Gastroesophageal sphincter (tissue), 3 donors: ENCODE measurements around the gene WDR20.

ENCODE experiments used
- POLR2A ChIP-seq, 2 donors: fragments of 450-650 bp; IDR thresholded peaks; one replicate each; pipeline ENCODE4 v1.6.1; 2017; ENCODE audit warnings: antibody characterized with exemption in 2 of 2, mild to moderate bottlenecking in 2 of 2, moderate library complexity in 1 of 2
- TF ChIP-seq, protein P1 (sequence below), 4 experiments: fragments of 200-600 bp in 2 of 4; fragments of 450-650 bp in 2 of 4; sonication (generic) in 1 of 4; IDR thresholded peaks; one replicate each; pipeline ENCODE4 v1.5.1; 2017 to 2019; ENCODE audit warnings: antibody characterized with exemption in 4 of 4, mild to moderate bottlenecking in 2 of 4, moderate library complexity in 2 of 4

DNA sequence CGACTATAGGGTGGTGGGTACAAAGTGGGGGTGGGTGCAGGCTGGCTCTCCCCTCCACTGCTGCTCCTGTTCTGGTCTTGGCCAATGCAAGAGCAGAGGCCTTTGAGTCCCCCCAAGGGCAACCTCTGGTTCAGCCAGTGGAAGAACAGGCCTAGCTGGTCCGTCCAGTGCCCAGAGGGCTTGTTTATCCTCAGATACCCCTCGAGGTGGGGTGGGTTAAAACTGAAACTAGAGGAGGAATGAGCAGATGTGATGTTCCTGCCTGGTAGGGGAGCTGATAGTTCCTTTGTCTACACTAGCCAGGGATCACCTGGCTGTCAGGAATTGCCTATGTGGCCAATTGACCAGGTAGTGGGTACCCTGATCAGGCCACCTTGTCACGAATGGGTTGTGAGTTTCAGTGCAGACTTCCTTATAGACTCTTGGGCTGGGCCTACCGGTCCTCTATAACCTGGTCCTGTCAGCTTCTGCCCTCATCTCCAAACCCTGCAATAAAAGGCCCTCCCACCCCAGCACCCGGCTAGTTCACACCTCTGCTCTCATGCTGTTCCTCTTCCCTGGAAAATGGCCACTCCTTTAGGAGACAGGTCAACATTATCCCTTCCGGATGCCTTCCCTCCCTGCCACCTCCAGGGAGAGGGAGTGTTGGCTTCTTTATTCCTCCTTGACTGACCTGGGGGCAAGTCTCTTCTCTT is 42.1 kb upstream of the WDR20 start:
- TF ChIP-seq, protein P1, sequence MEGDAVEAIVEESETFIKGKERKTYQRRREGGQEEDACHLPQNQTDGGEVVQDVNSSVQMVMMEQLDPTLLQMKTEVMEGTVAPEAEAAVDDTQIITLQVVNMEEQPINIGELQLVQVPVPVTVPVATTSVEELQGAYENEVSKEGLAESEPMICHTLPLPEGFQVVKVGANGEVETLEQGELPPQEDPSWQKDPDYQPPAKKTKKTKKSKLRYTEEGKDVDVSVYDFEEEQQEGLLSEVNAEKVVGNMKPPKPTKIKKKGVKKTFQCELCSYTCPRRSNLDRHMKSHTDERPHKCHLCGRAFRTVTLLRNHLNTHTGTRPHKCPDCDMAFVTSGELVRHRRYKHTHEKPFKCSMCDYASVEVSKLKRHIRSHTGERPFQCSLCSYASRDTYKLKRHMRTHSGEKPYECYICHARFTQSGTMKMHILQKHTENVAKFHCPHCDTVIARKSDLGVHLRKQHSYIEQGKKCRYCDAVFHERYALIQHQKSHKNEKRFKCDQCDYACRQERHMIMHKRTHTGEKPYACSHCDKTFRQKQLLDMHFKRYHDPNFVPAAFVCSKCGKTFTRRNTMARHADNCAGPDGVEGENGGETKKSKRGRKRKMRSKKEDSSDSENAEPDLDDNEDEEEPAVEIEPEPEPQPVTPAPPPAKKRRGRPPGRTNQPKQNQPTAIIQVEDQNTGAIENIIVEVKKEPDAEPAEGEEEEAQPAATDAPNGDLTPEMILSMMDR (IDR thresholded peaks at IDR 0.05), result no peak
- no peak for TF ChIP-seq POLR2A (IDR thresholded peaks at IDR 0.05)
